Measurements from ENCODE around the gene MATN1. TPM values are rescaled to one million over a fixed set of nuclear protein-coding genes. Genes with fewer than 3 reads are reported as not detected.

MATN1 gene
- total and polyA plus RNA-seq, 4 donors: 0.19 TPM; not detected in 3

- 93% methylated on average over 5 of the region's 5 CpGs for WGBS
- no peaks in the 10 kb centered on the region for H3K4me1 ChIP-seq (ENCODE audit: control insufficient read depth in 4 of 4, insufficient read depth in 4 of 4, low read length in 3 of 4)
- no peaks in the 10 kb centered on the region for H3K9me3 ChIP-seq (ENCODE audit: control insufficient read depth in 4 of 4, low read length in 3 of 4)
- no peaks in the 10 kb centered on the region for H3K36me3 ChIP-seq (ENCODE audit: control insufficient read depth in 4 of 4, insufficient read depth in 3 of 4, low read depth in 1 of 4, low read length in 3 of 4)
- H3K27me3 ChIP-seq (ENCODE audit: control insufficient read depth in 4 of 4, insufficient read depth in 4 of 4, low read length in 3 of 4): no peaks in the 10 kb centered on the region
- DNase-seq (ENCODE audit: low spot score): no peak
- no peak overlapping the region for H3K27ac ChIP-seq (ENCODE audit: low read depth in 1 of 2, low read length in 2 of 2)
- H3K9ac ChIP-seq (ENCODE audit: low read depth in 1 of 2, low read length in 2 of 2): no peak overlapping the region
- no peak overlapping the region for H3K4me3 ChIP-seq (ENCODE audit: low read depth in 1 of 3, low read length in 3 of 3)
- TF ChIP-seq HNF4A (conservative IDR thresholded peaks at IDR 0.05): no peak
- TF ChIP-seq FOXA1 (IDR thresholded peaks at IDR 0.05): no peak
- TF ChIP-seq CTCF (IDR thresholded peaks at IDR 0.05; ENCODE audit: low read depth, low read length, missing input control): no peak
- TF ChIP-seq HNF4G (IDR thresholded peaks at IDR 0.05): no peak
- TF ChIP-seq, protein P1, sequence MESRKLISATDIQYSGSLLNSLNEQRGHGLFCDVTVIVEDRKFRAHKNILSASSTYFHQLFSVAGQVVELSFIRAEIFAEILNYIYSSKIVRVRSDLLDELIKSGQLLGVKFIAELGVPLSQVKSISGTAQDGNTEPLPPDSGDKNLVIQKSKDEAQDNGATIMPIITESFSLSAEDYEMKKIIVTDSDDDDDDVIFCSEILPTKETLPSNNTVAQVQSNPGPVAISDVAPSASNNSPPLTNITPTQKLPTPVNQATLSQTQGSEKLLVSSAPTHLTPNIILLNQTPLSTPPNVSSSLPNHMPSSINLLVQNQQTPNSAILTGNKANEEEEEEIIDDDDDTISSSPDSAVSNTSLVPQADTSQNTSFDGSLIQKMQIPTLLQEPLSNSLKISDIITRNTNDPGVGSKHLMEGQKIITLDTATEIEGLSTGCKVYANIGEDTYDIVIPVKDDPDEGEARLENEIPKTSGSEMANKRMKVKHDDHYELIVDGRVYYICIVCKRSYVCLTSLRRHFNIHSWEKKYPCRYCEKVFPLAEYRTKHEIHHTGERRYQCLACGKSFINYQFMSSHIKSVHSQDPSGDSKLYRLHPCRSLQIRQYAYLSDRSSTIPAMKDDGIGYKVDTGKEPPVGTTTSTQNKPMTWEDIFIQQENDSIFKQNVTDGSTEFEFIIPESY (IDR thresholded peaks at IDR 0.05): no peak
- no peak for TF ChIP-seq TAF1 (conservative IDR thresholded peaks at IDR 0.05)
- TF ChIP-seq EGR1 (IDR thresholded peaks at IDR 0.05; ENCODE audit: low read depth in 2 of 2): no peak
- TF ChIP-seq GABPA (IDR thresholded peaks at IDR 0.05 in 1 of 2, conservative IDR thresholded peaks at IDR 0.05 in 1 of 2): no peak
- TF ChIP-seq YY1 (IDR thresholded peaks at IDR 0.05): no peak
- no peak for TF ChIP-seq FOXA2 (IDR thresholded peaks at IDR 0.05)
- TF ChIP-seq, protein P2, sequence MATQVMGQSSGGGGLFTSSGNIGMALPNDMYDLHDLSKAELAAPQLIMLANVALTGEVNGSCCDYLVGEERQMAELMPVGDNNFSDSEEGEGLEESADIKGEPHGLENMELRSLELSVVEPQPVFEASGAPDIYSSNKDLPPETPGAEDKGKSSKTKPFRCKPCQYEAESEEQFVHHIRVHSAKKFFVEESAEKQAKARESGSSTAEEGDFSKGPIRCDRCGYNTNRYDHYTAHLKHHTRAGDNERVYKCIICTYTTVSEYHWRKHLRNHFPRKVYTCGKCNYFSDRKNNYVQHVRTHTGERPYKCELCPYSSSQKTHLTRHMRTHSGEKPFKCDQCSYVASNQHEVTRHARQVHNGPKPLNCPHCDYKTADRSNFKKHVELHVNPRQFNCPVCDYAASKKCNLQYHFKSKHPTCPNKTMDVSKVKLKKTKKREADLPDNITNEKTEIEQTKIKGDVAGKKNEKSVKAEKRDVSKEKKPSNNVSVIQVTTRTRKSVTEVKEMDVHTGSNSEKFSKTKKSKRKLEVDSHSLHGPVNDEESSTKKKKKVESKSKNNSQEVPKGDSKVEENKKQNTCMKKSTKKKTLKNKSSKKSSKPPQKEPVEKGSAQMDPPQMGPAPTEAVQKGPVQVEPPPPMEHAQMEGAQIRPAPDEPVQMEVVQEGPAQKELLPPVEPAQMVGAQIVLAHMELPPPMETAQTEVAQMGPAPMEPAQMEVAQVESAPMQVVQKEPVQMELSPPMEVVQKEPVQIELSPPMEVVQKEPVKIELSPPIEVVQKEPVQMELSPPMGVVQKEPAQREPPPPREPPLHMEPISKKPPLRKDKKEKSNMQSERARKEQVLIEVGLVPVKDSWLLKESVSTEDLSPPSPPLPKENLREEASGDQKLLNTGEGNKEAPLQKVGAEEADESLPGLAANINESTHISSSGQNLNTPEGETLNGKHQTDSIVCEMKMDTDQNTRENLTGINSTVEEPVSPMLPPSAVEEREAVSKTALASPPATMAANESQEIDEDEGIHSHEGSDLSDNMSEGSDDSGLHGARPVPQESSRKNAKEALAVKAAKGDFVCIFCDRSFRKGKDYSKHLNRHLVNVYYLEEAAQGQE (IDR thresholded peaks at IDR 0.05): no peak
Observed at GRCh38 chr1:30764396-30764795, 41.0 kb upstream of the MATN1 start.

GRCh38 chr1:30763651-30764248 lies 40.4 kb upstream of the MATN1 start:
- Histone ChIP-seq H3K9me3 (ENCODE audit: control insufficient read depth in 4 of 4, low read length in 3 of 4) (no peaks in the 10 kb centered on the region), H3K4me1 (ENCODE audit: control insufficient read depth in 4 of 4, insufficient read depth in 4 of 4, low read length in 3 of 4) (no peaks in the 10 kb centered on the region), H3K4me3 (ENCODE audit: low read depth in 1 of 3, low read length in 3 of 3) (no peak overlapping the region), H3K36me3 (ENCODE audit: control insufficient read depth in 4 of 4, insufficient read depth in 3 of 4, low read depth in 1 of 4, low read length in 3 of 4) (no peaks in the 10 kb centered on the region), H3K27me3 (ENCODE audit: control insufficient read depth in 4 of 4, insufficient read depth in 4 of 4, low read length in 3 of 4) (no peaks in the 10 kb centered on the region), H3K9ac (ENCODE audit: low read depth in 1 of 2, low read length in 2 of 2) (no peak overlapping the region), H3K27ac (ENCODE audit: low read depth in 1 of 2, low read length in 2 of 2) (no peak overlapping the region)
- no peak for DNase-seq (ENCODE audit: low spot score)
- TF ChIP-seq, protein P2 (IDR thresholded peaks at IDR 0.05): no peak
- no peak for TF ChIP-seq YY1 (IDR thresholded peaks at IDR 0.05)
- WGBS: 78% methylated on average over 10 of the region's 10 CpGs
